ENCODE measurements around the gene CYP3A4. TPM values are rescaled to one million over a fixed set of nuclear protein-coding genes. Genes with fewer than 3 reads are reported as not detected.

The CYP3A4 gene
- total and polyA plus RNA-seq, 2 of the 8 experiments (the other 6 are each of a cell fraction or from before 2014, with no cell fraction given): not detected

- 83% methylated on average over 2 of the region's 2 CpGs; no CpG with 5 or more reads in 1 of the 2 experiments for WGBS, 2 experiments (ENCODE audit: extremely low coverage in 1 of 2, insufficient coverage in 1 of 2, insufficient read length in 1 of 2, insufficient replicate concordance in 2 of 2, low coverage in 1 of 2, low lambda C conversion rate in 2 of 2, missing lambda C conversion rate in 1 of 2)
- DNase-seq (ENCODE audit: low read depth in 1 of 2, low spot score in 2 of 2): no peak
- Histone ChIP-seq H3K27me3 (replicated peaks in 1 of 4; ENCODE audit: control insufficient read depth in 3 of 4, extremely low read depth in 1 of 4, insufficient read depth in 3 of 4, low read length in 3 of 4) (no peaks in the 10 kb centered on the region), H3K79me1 (ENCODE audit: low read depth, low read length) (no peaks in the 10 kb centered on the region), H3K9me3 (ENCODE audit: insufficient read depth in 2 of 2, low read depth in 1 of 2, low read length in 1 of 2) (peaks cover 12 to 28% of the 10 kb centered on the region in 2 experiments; a peak in 3 of 4 replicates), H3K23ac (ENCODE audit: insufficient read length) (no peak overlapping the region), H3K4me3 (ENCODE audit: extremely low read depth in 1 of 4, insufficient read depth in 2 of 4, low read depth in 3 of 4, low read length in 4 of 4) (no peak overlapping the region), H2BK15ac (ENCODE audit: low read length) (no peak overlapping the region), H3K4me1 (replicated peaks in 1 of 4; ENCODE audit: control insufficient read depth in 3 of 4, insufficient read depth in 4 of 4, low read length in 3 of 4) (no peaks in the 10 kb centered on the region), H3K36me3 (ENCODE audit: control insufficient read depth in 2 of 4, insufficient read depth in 4 of 4, low read length in 3 of 4) (no peaks in the 10 kb centered on the region), H4K91ac (replicated peaks; ENCODE audit: insufficient read length, low read length) (no peak overlapping the region), H2BK20ac (ENCODE audit: low read length) (no peak overlapping the region), H3K23me2 (ENCODE audit: low read depth, low read length) (no peaks in the 10 kb centered on the region), H4K8ac (ENCODE audit: extremely low read depth, insufficient read depth, low read length) (no peak overlapping the region), H3K9ac (replicated peaks in 1 of 4; ENCODE audit: extremely low read depth in 1 of 4, low read depth in 3 of 4, low read length in 3 of 4) (no peak overlapping the region), H3K56ac (replicated peaks; ENCODE audit: insufficient read length, low read depth, low read length) (no peak overlapping the region), H3K14ac (ENCODE audit: insufficient read length) (no peak overlapping the region), H2BK120ac (replicated peaks; ENCODE audit: low read depth, low read length) (no peak overlapping the region), H3K18ac (ENCODE audit: extremely low read depth, low read length) (no peak overlapping the region), H3K4ac (replicated peaks; ENCODE audit: insufficient read length, low read depth, low read length) (no peak overlapping the region), H4K20me1 (replicated peaks in 1 of 2; ENCODE audit: control insufficient read depth in 1 of 2, insufficient read depth in 2 of 2, low read length in 2 of 2) (no peaks in the 10 kb centered on the region), H4K5ac (ENCODE audit: insufficient read length, low read depth, low read length) (no peak overlapping the region), H3K79me2 (ENCODE audit: control insufficient read depth in 1 of 2, insufficient read depth in 2 of 2, low read length in 2 of 2) (no peaks in the 10 kb centered on the region), H3K27ac (ENCODE audit: low read depth, low read length) (no peak overlapping the region), H2AK5ac (ENCODE audit: low read depth, low read length) (no peak overlapping the region), H2AFZ (ENCODE audit: low read length) (no peak overlapping the region), H3K4me2 (ENCODE audit: insufficient read depth in 1 of 2, low read depth in 2 of 2, low read length in 2 of 2) (no peak overlapping the region), H2BK5ac (ENCODE audit: low read depth, low read length) (no peak overlapping the region), H2BK12ac (ENCODE audit: low read depth, low read length) (no peak overlapping the region)
- POLR2A ChIA-PET (ENCODE audit: partially characterized antibody): no interaction called here
- FAIRE-seq: no peak
- CTCF ChIA-PET (ENCODE audit: partially characterized antibody): no interaction called here
- no peak for TF ChIP-seq NRF1 (IDR thresholded peaks at IDR 0.05; ENCODE audit: low read depth, low read length)
- no peak for TF ChIP-seq SP2 (IDR thresholded peaks at IDR 0.05; ENCODE audit: low read length)
- no peak for TF ChIP-seq MAX (IDR thresholded peaks at IDR 0.05)
- TF ChIP-seq TAF7 (optimal IDR thresholded peaks at IDR 0.05; ENCODE audit: borderline replicate concordance, low read depth, low read length): no peak
Observed at GRCh38 chr7:99709838-99710578, 74.0 kb downstream of the CYP3A4 start.
